Smooth muscle cell of the brain vasculature (primary cell): ENCODE measurements around the gene SRRM1.
"Not testable (repeated sequence)": the region's sequence is repeated elsewhere in the genome, so short reads cannot be mapped to it uniquely, and the experiment has no call there.

ENCODE experiments used
- DNase-seq: peaks from one replicate; pipeline ENCODE4 v3.0.0-alpha.2; 2012; ENCODE audit warnings: low read depth, low spot score

Gene SRRM1

DNA sequence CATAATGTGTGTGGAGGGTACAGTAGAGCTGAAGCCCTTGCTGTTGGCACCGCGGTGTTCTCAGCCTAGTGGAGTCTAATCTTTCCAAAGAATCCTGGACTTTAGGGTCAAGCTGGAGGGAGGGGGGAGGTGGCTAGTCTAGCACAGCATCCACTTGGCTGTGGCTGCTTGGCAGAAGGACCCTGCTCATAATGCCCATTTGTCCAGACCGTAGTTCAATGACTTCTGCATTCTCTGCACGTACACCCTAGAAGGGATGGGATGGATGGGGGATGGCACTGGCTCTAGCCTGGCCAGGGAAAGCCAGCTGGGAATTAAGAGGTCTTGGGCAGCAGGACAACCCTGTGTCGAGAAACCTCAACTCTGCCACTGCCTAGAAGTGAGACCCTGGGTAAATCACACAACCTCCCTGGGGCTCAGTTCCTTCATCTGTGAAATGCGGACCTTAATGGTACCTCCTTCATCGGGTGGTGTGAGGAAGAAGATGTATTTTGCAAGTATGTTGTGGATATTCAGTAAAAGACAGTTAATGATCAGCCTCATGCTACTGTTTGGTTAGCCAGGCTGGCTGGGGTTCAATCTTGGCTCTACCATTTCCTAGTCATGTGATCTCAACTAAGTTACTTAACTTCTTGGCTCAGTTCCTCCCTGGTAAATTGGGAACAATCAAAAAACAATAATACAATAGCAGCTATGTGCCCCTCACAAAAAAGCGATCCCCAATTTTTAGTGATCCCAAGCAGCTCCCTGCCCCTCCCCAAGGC lies 75.0 kb downstream of the SRRM1 start:
- no peak for DNase-seq

DNA sequence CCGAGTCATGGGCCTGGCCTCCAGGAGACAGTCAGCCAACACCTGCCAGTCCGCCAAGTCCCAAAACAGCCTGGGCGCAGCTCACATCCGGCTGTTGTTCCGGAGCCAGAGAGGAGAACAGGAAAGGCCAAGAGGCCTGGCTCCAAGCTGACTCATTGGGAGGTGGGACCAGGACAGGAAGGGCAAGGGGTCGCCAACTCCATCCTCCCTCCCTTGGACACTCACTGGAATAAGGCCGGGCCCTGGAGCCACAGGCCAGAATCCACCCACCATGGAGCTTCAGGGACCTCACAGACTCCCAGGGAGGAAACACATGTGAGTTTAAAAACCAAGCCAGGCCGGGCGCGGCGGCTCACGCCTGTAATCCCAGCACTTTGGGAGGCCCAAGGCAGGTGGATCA lies 77.0 kb downstream of the SRRM1 start:
- DNase-seq: no peak

DNA sequence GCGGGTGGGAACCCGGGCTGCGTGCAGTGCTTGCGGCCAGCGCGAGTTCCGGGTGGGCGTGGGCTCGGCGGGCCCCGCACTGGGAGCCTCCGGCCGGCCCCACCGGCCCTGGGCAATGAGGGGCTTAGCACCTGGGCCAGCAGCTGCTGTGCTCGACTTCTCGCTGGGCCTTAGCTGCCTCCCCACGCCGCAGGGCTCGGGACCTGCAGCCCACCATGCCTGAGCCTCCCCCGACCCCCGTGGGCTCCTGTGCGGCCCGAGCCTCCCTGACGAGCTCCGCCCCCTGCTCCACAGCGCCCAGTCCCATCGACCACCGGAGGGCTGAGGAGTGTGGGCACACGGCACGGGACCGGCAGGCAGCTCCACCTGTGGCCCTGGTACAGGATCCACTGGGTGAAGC lies 78.4 kb downstream of the SRRM1 start:
- no peak for DNase-seq

DNA sequence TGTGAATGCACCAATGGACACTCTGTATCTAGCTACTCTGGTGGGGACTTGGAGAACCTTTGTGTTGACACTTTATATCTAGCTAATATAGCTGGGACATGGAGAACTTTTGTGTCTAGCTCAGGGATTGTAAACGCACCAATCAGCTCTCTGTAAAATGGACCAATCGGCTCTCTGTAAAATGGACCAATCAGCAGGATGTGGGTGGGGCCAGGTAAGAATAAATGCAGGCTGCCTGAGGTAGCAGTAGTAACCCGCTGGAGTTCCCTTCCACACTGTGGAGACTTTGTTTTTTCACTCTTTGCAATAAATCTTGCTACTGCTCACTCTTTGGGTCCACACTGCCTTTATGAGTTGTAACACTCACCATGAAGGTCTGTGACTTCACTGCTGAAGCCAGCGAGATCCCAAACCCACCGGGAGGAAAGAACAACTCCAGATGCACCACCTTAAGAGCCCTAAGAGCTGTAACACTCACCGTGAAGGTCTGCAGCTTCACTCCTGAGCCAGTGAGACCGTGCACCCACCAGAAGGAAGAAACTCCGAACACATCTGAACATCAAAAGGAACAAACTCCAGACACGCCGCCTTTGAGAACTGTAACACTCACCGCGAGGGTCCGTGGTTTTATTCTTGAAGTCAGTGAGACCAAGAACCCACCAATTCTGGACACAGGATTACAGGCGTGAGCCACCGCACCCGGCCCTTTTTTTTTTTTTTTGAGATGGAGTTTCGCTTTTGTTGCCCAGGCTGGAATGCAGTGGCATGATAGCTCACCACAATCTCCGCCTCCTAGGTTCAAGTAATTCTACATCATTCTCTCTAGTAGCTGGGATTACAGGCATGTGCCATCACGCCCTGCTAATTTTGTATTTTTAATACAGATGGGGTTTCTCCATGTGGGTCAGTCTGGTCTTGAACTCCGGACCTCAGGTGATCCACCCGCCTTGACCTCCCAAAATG lies 79.3 kb downstream of the SRRM1 start:
- DNase-seq: not testable (repeated sequence)
